ENCODE measurements around the gene PRKG1.

PRKG1 gene

DNA sequence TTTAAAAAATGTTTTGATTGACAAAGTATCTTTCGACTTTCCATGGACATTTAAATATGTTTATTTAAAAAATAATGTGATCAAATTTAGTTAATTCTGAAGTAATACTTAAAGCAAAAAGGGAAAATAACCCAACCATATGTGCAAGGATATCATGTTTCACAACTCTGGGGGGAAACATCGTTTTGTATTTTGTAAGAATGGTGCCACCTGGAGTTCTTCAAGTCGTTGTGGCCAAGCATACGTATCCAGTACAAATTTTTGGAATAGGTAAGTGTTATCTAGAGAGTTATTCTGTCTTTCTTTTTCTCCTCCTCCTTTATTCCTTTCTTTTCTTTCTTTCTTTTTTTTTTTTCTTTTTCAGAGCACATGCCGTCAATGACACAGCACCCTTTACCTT lies 801.3 kb downstream of the PRKG1 start:
- Histone ChIP-seq H4K91ac (ENCODE audit: low read depth, low read length) (no peak overlapping the region), H2BK120ac (ENCODE audit: insufficient read depth, low read length, poor library complexity) (no peak overlapping the region), H3K4me1 (ENCODE audit: control insufficient read depth in 1 of 2, insufficient read depth in 2 of 2, low read length in 2 of 2) (peaks cover 0 to 5% of the 10 kb centered on the region in 2 experiments), H3K4ac (ENCODE audit: low read depth, low read length) (no peak overlapping the region), H4K12ac (ENCODE audit: low read depth, low read length) (no peak overlapping the region), H2AFZ (ENCODE audit: insufficient read depth, low read length, poor library complexity) (no peak overlapping the region), H3K23ac (ENCODE audit: low read length) (no peak overlapping the region), H2AK5ac (ENCODE audit: low read length) (no peak overlapping the region), H2BK12ac (ENCODE audit: low read length) (no peak overlapping the region), H3K27ac (ENCODE audit: low read depth, low read length) (no peak overlapping the region), H3K9ac (ENCODE audit: low read length) (no peak overlapping the region), H2BK5ac (ENCODE audit: low read depth, low read length, poor library complexity) (no peak overlapping the region), H3K4me3 (ENCODE audit: low read depth, low read length) (no peak overlapping the region), H3K9me3 (ENCODE audit: insufficient read depth, low read depth, low read length) (no peaks in the 10 kb centered on the region), H3K14ac (ENCODE audit: low read length) (no peak overlapping the region), H3K4me2 (ENCODE audit: low read length) (no peak overlapping the region), H4K8ac (ENCODE audit: low read depth, low read length) (no peak overlapping the region), H3K18ac (ENCODE audit: low read length) (no peak overlapping the region), H3K79me1 (ENCODE audit: low read length) (peaks cover 8% of the 10 kb centered on the region), H3K36me3 (ENCODE audit: control insufficient read depth in 1 of 2, insufficient read depth in 2 of 2, low read length in 2 of 2) (no peaks in the 10 kb centered on the region), H3K79me2 (ENCODE audit: control insufficient read depth, insufficient read depth, low read length, poor library complexity) (no peaks in the 10 kb centered on the region), H3K27me3 (ENCODE audit: insufficient read depth, low read length) (no peaks in the 10 kb centered on the region)
- no CpG with 5 or more reads among the region's 5 CpGs for WGBS (ENCODE audit: extremely low coverage, insufficient coverage, insufficient read length)
- no peak for DNase-seq

DNA sequence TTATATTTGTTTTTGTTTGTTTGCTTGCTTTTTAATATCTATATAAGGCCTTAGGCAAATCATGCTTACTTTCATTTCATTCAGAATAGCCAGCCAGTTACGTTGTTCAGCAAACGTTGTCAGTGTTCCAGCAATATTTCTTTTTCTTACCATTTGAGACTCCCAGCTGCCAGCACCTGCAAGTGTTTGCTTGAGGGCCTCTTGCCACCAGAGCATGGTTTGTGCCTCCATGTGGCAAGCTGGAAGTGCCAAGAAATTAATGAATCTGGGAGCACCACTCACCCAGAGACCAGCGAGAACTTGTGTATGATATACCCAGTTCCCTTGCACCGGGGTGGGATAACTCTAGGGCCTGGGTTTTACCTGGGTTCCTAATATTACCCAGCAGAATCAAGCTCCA lies 802.2 kb downstream of the PRKG1 start:
- no peak overlapping the region for H3K4me2 ChIP-seq (ENCODE audit: low read length)
- no peak overlapping the region for H3K4me3 ChIP-seq (ENCODE audit: low read depth, low read length)
- peaks cover 0 to 5% of the 10 kb centered on the region in 2 experiments for H3K4me1 ChIP-seq (ENCODE audit: control insufficient read depth in 1 of 2, insufficient read depth in 2 of 2, low read length in 2 of 2)
- peak overlapping the region; percentile 15 for H2BK12ac ChIP-seq (ENCODE audit: low read length)
- H3K18ac ChIP-seq (ENCODE audit: low read length), result no peak overlapping the region
- H2BK5ac ChIP-seq (ENCODE audit: low read depth, low read length, poor library complexity), result no peak overlapping the region
- H3K27me3 ChIP-seq (ENCODE audit: insufficient read depth, low read length), result no peaks in the 10 kb centered on the region
- H3K79me2 ChIP-seq (ENCODE audit: control insufficient read depth, insufficient read depth, low read length, poor library complexity), result no peaks in the 10 kb centered on the region
- no peak overlapping the region for H3K14ac ChIP-seq (ENCODE audit: low read length)
- no peak overlapping the region for H3K27ac ChIP-seq (ENCODE audit: low read depth, low read length)
- H4K12ac ChIP-seq (ENCODE audit: low read depth, low read length), result no peak overlapping the region
- no peak overlapping the region for H2AFZ ChIP-seq (ENCODE audit: insufficient read depth, low read length, poor library complexity)
- no peak overlapping the region for H2AK5ac ChIP-seq (ENCODE audit: low read length)
- no peak overlapping the region for H2BK120ac ChIP-seq (ENCODE audit: insufficient read depth, low read length, poor library complexity)
- H4K8ac ChIP-seq (ENCODE audit: low read depth, low read length), result no peak overlapping the region
- WGBS (ENCODE audit: extremely low coverage, insufficient coverage, insufficient read length), result no CpG with 5 or more reads among the region's 4 CpGs
- no peak overlapping the region for H3K4ac ChIP-seq (ENCODE audit: low read depth, low read length)
- no peak overlapping the region for H4K91ac ChIP-seq (ENCODE audit: low read depth, low read length)
- no peak for DNase-seq
- H3K9ac ChIP-seq (ENCODE audit: low read length), result no peak overlapping the region
- H3K9me3 ChIP-seq (ENCODE audit: insufficient read depth, low read depth, low read length), result no peaks in the 10 kb centered on the region
- no peaks in the 10 kb centered on the region for H3K36me3 ChIP-seq (ENCODE audit: control insufficient read depth in 1 of 2, insufficient read depth in 2 of 2, low read length in 2 of 2)
- H3K79me1 ChIP-seq (ENCODE audit: low read length), result peaks cover 8% of the 10 kb centered on the region
- H3K23ac ChIP-seq (ENCODE audit: low read length), result no peak overlapping the region

DNA sequence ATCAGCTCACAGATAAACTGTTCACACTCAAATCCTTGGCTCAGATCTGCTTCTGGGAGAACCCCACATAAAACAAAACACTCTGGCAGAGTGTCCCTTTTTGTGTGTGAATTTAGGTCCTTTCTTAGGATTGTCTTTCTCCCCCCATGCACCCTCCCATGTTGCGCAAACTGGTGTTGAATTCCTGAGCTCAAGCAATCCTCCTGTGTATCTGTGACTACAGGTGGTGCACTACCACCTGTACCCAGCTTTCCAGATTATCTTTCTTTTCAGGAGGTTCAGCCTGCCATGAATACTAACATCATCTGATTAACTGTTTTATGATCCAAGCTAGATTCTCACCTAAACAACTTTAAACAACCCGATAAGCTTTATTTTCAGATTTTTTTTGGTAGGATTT lies 802.7 kb downstream of the PRKG1 start:
- Histone ChIP-seq H3K79me1 (ENCODE audit: low read length) (peaks cover 8% of the 10 kb centered on the region), H3K4me3 (ENCODE audit: low read depth, low read length) (no peak overlapping the region), H2AK5ac (ENCODE audit: low read length) (no peak overlapping the region), H3K9me3 (ENCODE audit: insufficient read depth, low read depth, low read length) (no peaks in the 10 kb centered on the region), H3K36me3 (ENCODE audit: control insufficient read depth in 1 of 2, insufficient read depth in 2 of 2, low read length in 2 of 2) (no peaks in the 10 kb centered on the region), H4K91ac (ENCODE audit: low read depth, low read length) (no peak overlapping the region), H2BK5ac (ENCODE audit: low read depth, low read length, poor library complexity) (no peak overlapping the region), H3K23ac (ENCODE audit: low read length) (no peak overlapping the region), H3K27me3 (ENCODE audit: insufficient read depth, low read length) (no peaks in the 10 kb centered on the region), H3K4me1 (ENCODE audit: control insufficient read depth in 1 of 2, insufficient read depth in 2 of 2, low read length in 2 of 2) (peaks cover 0 to 5% of the 10 kb centered on the region in 2 experiments), H4K12ac (ENCODE audit: low read depth, low read length) (no peak overlapping the region), H3K18ac (ENCODE audit: low read length) (no peak overlapping the region), H3K27ac (ENCODE audit: low read depth, low read length) (no peak overlapping the region), H3K9ac (ENCODE audit: low read length) (no peak overlapping the region), H2AFZ (ENCODE audit: insufficient read depth, low read length, poor library complexity) (no peak overlapping the region), H2BK120ac (ENCODE audit: insufficient read depth, low read length, poor library complexity) (no peak overlapping the region), H3K79me2 (ENCODE audit: control insufficient read depth, insufficient read depth, low read length, poor library complexity) (no peaks in the 10 kb centered on the region), H4K8ac (ENCODE audit: low read depth, low read length) (no peak overlapping the region), H3K14ac (ENCODE audit: low read length) (no peak overlapping the region), H3K4me2 (ENCODE audit: low read length) (no peak overlapping the region), H3K4ac (ENCODE audit: low read depth, low read length) (no peak overlapping the region), H2BK12ac (ENCODE audit: low read length) (peak overlapping the region; percentile 15)
- WGBS (ENCODE audit: extremely low coverage, insufficient coverage, insufficient read length), result no CpG with 5 or more reads among the region's 2 CpGs
- DNase-seq, result no peak

DNA sequence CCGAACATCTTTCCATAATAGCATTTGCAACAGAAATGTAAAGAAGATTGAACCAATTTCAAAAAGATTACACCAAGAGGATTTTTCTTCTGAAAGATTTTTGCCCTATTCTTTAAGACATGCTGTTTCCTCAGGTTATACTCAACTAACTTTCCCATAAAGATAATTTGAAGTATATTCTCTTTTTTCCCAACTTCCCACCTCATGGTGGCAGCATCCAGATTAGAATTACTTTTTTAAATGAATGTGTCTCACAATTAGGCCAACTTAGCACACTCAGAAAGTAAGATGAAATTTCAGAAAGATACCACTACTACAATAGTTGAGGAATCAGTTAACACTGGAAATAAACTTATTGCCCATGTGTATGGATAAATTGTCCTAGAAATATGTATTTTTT lies 803.3 kb downstream of the PRKG1 start:
- Histone ChIP-seq H3K9me3 (ENCODE audit: insufficient read depth, low read depth, low read length) (no peaks in the 10 kb centered on the region), H3K4me3 (ENCODE audit: low read depth, low read length) (no peak overlapping the region), H2BK12ac (ENCODE audit: low read length) (no peak overlapping the region), H3K79me1 (ENCODE audit: low read length) (peaks cover 8% of the 10 kb centered on the region), H3K27me3 (ENCODE audit: insufficient read depth, low read length) (no peaks in the 10 kb centered on the region), H3K14ac (ENCODE audit: low read length) (no peak overlapping the region), H2BK120ac (ENCODE audit: insufficient read depth, low read length, poor library complexity) (no peak overlapping the region), H3K9ac (ENCODE audit: low read length) (no peak overlapping the region), H3K18ac (ENCODE audit: low read length) (no peak overlapping the region), H3K4me2 (ENCODE audit: low read length) (no peak overlapping the region), H2BK5ac (ENCODE audit: low read depth, low read length, poor library complexity) (no peak overlapping the region), H3K79me2 (ENCODE audit: control insufficient read depth, insufficient read depth, low read length, poor library complexity) (no peaks in the 10 kb centered on the region), H4K12ac (ENCODE audit: low read depth, low read length) (no peak overlapping the region), H2AFZ (ENCODE audit: insufficient read depth, low read length, poor library complexity) (no peak overlapping the region), H2AK5ac (ENCODE audit: low read length) (no peak overlapping the region), H3K4me1 (ENCODE audit: control insufficient read depth in 1 of 2, insufficient read depth in 2 of 2, low read length in 2 of 2) (peaks cover 0 to 5% of the 10 kb centered on the region in 2 experiments), H3K27ac (ENCODE audit: low read depth, low read length) (no peak overlapping the region), H3K4ac (ENCODE audit: low read depth, low read length) (no peak overlapping the region), H3K23ac (ENCODE audit: low read length) (no peak overlapping the region), H4K91ac (ENCODE audit: low read depth, low read length) (no peak overlapping the region), H4K8ac (ENCODE audit: low read depth, low read length) (no peak overlapping the region), H3K36me3 (ENCODE audit: control insufficient read depth in 1 of 2, insufficient read depth in 2 of 2, low read length in 2 of 2) (no peaks in the 10 kb centered on the region)
- no peak for DNase-seq
- no CpG with 5 or more reads among the region's 1 CpG for WGBS (ENCODE audit: extremely low coverage, insufficient coverage, insufficient read length)

All from trophoblast cell (in vitro differentiated cells and primary cell).